TTC549 (cell line): Measurements from ENCODE around the gene CR1.
"Not testable (repeated sequence)": the region's sequence is repeated elsewhere in the genome, so short reads cannot be mapped to it uniquely, and the experiment has no call there.

Source experiments
- FAIRE-seq: peaks from 2 replicates; lab custom pipeline; 2012; peaks lifted over from hg19 to GRCh38; lab: Jason Lieb, UNC

Gene CR1

DNA sequence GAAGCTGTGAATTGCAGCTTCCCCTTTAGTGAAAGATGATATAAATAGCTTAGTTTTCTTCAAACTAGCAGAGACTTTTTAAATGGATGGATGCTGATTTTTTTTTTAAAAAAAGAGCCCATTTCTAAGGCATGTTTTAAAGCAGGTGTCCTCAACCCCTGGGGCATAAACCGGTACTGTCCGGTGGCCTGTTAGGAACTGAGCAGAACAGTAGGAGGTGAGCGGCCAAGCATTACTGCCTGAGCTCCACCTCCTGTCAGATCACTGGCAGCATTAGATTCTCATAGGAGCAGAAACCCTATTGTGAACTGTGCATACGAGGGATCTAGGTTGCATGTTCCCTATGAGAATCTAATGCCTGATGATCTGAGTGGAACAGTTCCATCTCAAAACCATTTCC is 180.2 kb downstream of the CR1 start:
- no peak for FAIRE-seq

GRCh38 chr1:207680590-207681388 is 184.8 kb downstream of the CR1 start:
- FAIRE-seq: not testable (repeated sequence)

GRCh38 chr1:207682872-207683434 is 187.0 kb downstream of the CR1 start:
- FAIRE-seq: not testable (repeated sequence)

DNA sequence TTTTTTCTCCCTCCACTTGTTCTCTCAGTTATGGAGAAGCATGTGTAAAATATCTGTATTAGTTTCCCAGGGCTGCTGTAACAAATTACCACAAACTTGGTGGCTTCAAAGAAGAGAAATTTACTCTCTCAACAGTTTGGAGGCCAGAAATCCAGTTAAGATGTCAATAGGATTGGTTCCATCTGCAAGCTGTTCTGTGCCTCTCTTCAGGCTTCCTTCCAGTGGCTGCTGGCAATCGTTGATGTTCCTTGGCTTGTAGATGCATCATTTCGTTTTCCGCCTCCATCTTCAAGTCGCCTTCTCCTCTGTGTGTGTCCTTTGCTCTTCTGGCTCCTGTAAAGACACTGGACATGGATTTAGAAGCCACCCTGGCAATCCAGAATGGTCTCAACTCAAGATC is 194.6 kb downstream of the CR1 start:
- FAIRE-seq: not testable (repeated sequence)

DNA sequence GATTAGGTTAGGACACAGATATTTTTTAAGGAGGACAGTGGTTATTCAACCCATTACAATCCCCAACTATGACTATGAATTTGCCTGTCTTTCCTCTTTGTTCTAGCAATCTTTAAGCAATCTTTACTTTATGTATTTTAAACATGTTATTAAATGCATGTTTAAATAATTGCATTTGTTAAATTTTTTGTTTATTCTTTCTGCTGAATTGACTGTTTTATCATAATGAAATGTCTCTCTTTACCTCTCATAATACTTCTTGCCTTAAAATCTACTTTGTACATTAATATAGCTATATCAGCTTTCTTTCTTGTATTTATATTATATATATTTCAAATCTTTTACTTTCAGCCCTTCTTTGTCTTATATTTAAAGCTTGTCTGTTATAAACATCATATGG is 195.1 kb downstream of the CR1 start:
- FAIRE-seq: no peak
